Measurements from ENCODE around the gene SCAF8.
"Not testable (repeated sequence)": the region's sequence is repeated elsewhere in the genome, so short reads cannot be mapped to it uniquely, and the experiment has no call there.

Gene SCAF8

DNA sequence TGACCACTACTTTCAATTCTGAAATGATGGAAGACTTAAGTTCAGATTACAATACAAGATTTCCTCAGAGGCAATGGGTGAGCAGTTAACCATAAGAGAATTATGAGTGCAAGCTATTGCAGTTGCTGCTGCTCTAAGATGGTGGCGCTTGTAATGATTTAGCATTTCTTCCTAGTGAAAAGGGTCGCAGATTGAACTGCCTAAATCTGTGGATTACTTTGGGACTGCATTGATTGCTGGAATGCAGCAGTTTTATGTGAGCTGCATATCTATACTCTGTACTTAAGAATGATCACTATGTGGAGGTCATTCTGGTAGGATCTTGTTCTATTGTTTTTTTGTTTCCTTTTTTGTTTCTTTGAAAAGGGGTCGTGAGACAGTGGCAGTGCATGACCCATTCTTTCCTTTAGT lies 5.3 kb downstream of the SCAF8 start:
- Histone ChIP-seq H3K4me3 (ENCODE audit: low read length) (no peak overlapping the region), H3K36me3 (ENCODE audit: control insufficient read depth, insufficient read depth, low read length, severe bottlenecking) (peaks cover 7% of the 10 kb centered on the region), H3K27me3 (replicated peaks; ENCODE audit: control insufficient read depth, insufficient read depth, low read length) (no peaks in the 10 kb centered on the region), H3K4me1 (ENCODE audit: control insufficient read depth, insufficient read depth, low read length) (peaks cover 34% of the 10 kb centered on the region), H3K9me3 (ENCODE audit: control insufficient read depth, low read length) (no peaks in the 10 kb centered on the region), H3K9ac (ENCODE audit: low read length) (no peak overlapping the region)
- peak; percentile 35 for DNase-seq (ENCODE audit: low read depth)

DNA sequence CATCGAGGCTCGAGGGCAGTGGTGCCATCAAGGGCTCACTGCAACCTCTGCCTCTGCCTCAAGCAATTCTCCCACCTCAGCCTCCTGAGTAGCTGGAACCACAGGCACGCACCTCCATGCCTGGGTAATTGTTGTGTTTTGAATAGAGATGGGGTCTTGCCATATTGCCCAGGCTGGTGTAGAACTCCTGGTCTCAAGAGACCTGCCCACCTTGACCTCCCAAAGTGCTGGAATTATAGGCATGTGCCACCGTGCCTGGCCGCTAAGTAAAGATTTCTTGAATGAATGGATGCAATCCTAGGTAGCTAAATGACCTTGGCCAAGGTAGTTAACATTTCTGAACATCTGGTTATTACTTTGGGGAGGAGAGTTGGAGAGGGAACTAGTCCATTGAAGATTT lies 7.4 kb downstream of the SCAF8 start:
- H3K9ac ChIP-seq (ENCODE audit: low read length): no peak overlapping the region
- H3K36me3 ChIP-seq (ENCODE audit: control insufficient read depth, insufficient read depth, low read length, severe bottlenecking): peaks cover 7% of the 10 kb centered on the region
- no peak overlapping the region for H3K4me3 ChIP-seq (ENCODE audit: low read length)
- no peak for DNase-seq (ENCODE audit: low read depth)
- peaks cover 28% of the 10 kb centered on the region for H3K4me1 ChIP-seq (ENCODE audit: control insufficient read depth, insufficient read depth, low read length)
- no peaks in the 10 kb centered on the region for H3K9me3 ChIP-seq (ENCODE audit: control insufficient read depth, low read length)
- no peaks in the 10 kb centered on the region for H3K27me3 ChIP-seq (replicated peaks; ENCODE audit: control insufficient read depth, insufficient read depth, low read length)

- no peak overlapping the region for H3K9ac ChIP-seq (ENCODE audit: low read length)
- H3K27me3 ChIP-seq (replicated peaks; ENCODE audit: control insufficient read depth, insufficient read depth, low read length): no peaks in the 10 kb centered on the region
- H3K9me3 ChIP-seq (ENCODE audit: control insufficient read depth, low read length): no peaks in the 10 kb centered on the region
- no peak overlapping the region for H3K4me3 ChIP-seq (ENCODE audit: low read length)
- peaks cover 27% of the 10 kb centered on the region for H3K4me1 ChIP-seq (ENCODE audit: control insufficient read depth, insufficient read depth, low read length)
- no peak for DNase-seq (ENCODE audit: low read depth)
- H3K36me3 ChIP-seq (ENCODE audit: control insufficient read depth, insufficient read depth, low read length, severe bottlenecking): peaks cover 7% of the 10 kb centered on the region
Observed at GRCh38 chr6:154742891-154743290, 9.7 kb downstream of the SCAF8 start.

DNA sequence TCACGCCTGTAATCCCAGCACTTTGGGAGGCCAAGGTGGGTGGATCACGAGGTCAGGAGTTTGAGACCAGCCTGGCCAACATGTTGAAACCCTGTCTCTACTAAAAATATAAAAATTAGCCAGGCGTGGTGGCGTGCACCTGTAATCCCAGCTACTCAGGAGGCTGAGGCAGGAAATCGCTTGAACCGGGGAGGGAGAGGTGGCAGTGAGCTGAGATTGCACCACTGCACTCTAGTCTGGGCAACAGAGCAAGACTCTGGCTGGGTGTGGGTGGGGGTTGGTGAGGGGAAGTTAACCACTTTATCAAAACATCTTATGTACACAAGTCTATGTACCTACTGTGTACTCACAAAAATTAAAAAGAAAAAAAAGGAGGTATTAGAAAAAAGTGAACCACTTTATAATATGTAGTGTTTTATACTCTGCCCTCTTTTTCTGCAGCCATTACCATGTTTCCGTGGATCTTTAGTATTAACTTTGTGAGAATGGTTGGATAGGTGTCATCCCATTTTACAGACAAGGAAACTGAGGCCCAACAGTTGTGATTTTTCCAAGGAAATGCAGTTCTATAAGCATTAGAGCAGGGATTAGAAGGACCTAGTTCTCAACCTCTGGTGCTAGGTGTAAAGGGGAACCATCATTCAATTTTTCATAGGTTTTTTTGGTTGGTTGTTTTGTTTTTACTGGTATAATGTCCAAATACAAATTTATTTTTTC lies 11.0 kb downstream of the SCAF8 start:
- not testable (repeated sequence) for H3K9ac ChIP-seq (ENCODE audit: low read length); H3K36me3 ChIP-seq (ENCODE audit: control insufficient read depth, insufficient read depth, low read length, severe bottlenecking); H3K9me3 ChIP-seq (ENCODE audit: control insufficient read depth, low read length); DNase-seq (ENCODE audit: low read depth); H3K4me3 ChIP-seq (ENCODE audit: low read length); H3K27me3 ChIP-seq (replicated peaks; ENCODE audit: control insufficient read depth, insufficient read depth, low read length)
- peaks cover 25% of the 10 kb centered on the region for H3K4me1 ChIP-seq (ENCODE audit: control insufficient read depth, insufficient read depth, low read length)

- no peak overlapping the region for H3K9ac ChIP-seq (ENCODE audit: low read length)
- H3K4me3 ChIP-seq (ENCODE audit: low read length): no peak overlapping the region
- H3K4me1 ChIP-seq (ENCODE audit: control insufficient read depth, insufficient read depth, low read length): peaks cover 21% of the 10 kb centered on the region
- no peaks in the 10 kb centered on the region for H3K27me3 ChIP-seq (replicated peaks; ENCODE audit: control insufficient read depth, insufficient read depth, low read length)
- no peaks in the 10 kb centered on the region for H3K9me3 ChIP-seq (ENCODE audit: control insufficient read depth, low read length)
- peaks cover 7% of the 10 kb centered on the region for H3K36me3 ChIP-seq (ENCODE audit: control insufficient read depth, insufficient read depth, low read length, severe bottlenecking)
- no peak for DNase-seq (ENCODE audit: low read depth)
Observed at GRCh38 chr6:154745243-154745642, 12.0 kb downstream of the SCAF8 start.

DNA sequence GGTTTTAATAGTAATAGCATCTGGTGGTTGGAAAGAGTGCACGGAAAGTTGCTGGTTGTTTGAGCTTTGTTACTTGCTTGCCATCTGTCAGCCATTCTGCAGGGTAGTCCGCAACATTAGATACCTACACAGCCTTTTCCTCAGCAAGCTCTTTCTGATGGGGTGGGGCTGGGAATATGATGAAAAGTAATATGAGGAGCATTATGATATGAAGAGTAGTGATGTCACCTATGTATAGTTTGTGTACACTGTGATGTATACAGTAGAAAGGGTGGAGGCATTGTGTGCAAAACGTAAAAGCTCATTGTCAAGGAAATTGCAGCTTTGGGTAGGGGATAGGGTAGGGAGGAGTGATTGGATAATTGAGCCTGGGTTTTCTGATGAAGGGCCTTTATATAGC lies 16.1 kb downstream of the SCAF8 start:
- Histone ChIP-seq H3K27me3 (replicated peaks; ENCODE audit: control insufficient read depth, insufficient read depth, low read length) (no peaks in the 10 kb centered on the region), H3K9me3 (ENCODE audit: control insufficient read depth, low read length) (no peaks in the 10 kb centered on the region), H3K4me3 (ENCODE audit: low read length) (no peak overlapping the region), H3K9ac (ENCODE audit: low read length) (no peak overlapping the region), H3K36me3 (ENCODE audit: control insufficient read depth, insufficient read depth, low read length, severe bottlenecking) (no peaks in the 10 kb centered on the region), H3K4me1 (ENCODE audit: control insufficient read depth, insufficient read depth, low read length) (peaks cover 18% of the 10 kb centered on the region)
- DNase-seq (ENCODE audit: low read depth): no peak

GRCh38 chr6:154751011-154751800 lies 18.0 kb downstream of the SCAF8 start:
- Histone ChIP-seq H3K9me3 (ENCODE audit: control insufficient read depth, low read length) (no peaks in the 10 kb centered on the region), H3K9ac (ENCODE audit: low read length) (no peak overlapping the region), H3K4me3 (ENCODE audit: low read length) (no peak overlapping the region), H3K27me3 (replicated peaks; ENCODE audit: control insufficient read depth, insufficient read depth, low read length) (no peaks in the 10 kb centered on the region), H3K4me1 (ENCODE audit: control insufficient read depth, insufficient read depth, low read length) (peaks cover 18% of the 10 kb centered on the region), H3K36me3 (ENCODE audit: control insufficient read depth, insufficient read depth, low read length, severe bottlenecking) (no peaks in the 10 kb centered on the region)
- DNase-seq (ENCODE audit: low read depth): no peak

GRCh38 chr6:154752022-154752421 lies 18.8 kb downstream of the SCAF8 start:
- H3K9me3 ChIP-seq (ENCODE audit: control insufficient read depth, low read length): no peaks in the 10 kb centered on the region
- H3K36me3 ChIP-seq (ENCODE audit: control insufficient read depth, insufficient read depth, low read length, severe bottlenecking): no peaks in the 10 kb centered on the region
- no peak overlapping the region for H3K9ac ChIP-seq (ENCODE audit: low read length)

DNA sequence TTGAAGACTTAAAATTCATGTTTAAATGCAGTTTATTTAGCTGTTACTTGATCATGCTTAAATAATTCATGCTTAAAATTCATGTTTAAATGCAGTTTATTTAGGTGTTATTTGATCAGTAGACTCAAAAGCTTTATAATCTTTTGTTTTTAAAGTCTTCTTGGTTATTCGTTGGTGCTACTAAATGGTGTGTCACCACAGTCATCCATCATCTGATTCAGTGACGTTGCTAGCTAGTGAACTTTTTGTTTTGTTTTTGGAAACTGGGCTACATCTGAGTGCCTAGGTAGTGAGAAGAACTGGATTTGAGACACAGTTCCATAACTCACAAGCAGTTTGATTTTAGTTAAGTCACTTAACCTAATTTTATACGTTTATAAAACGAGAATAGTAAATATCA lies 20.9 kb downstream of the SCAF8 start:
- peaks cover 8% of the 10 kb centered on the region for H3K4me1 ChIP-seq (ENCODE audit: control insufficient read depth, insufficient read depth, low read length)
- H3K9ac ChIP-seq (ENCODE audit: low read length): no peak overlapping the region
- H3K4me3 ChIP-seq (ENCODE audit: low read length): no peak overlapping the region
- H3K27me3 ChIP-seq (replicated peaks; ENCODE audit: control insufficient read depth, insufficient read depth, low read length): no peaks in the 10 kb centered on the region
- DNase-seq (ENCODE audit: low read depth): no peak
- no peaks in the 10 kb centered on the region for H3K9me3 ChIP-seq (ENCODE audit: control insufficient read depth, low read length)
- H3K36me3 ChIP-seq (ENCODE audit: control insufficient read depth, insufficient read depth, low read length, severe bottlenecking): no peaks in the 10 kb centered on the region

More at GRCh38 chr6:154752022-154752421, 18.8 kb downstream of the SCAF8 start:
- H3K27me3 ChIP-seq (replicated peaks; ENCODE audit: control insufficient read depth, insufficient read depth, low read length): no peaks in the 10 kb centered on the region
- no peak for DNase-seq (ENCODE audit: low read depth)
- peaks cover 18% of the 10 kb centered on the region for H3K4me1 ChIP-seq (ENCODE audit: control insufficient read depth, insufficient read depth, low read length)
- H3K4me3 ChIP-seq (ENCODE audit: low read length): no peak overlapping the region

GRCh38 chr6:154757352-154758050 lies 24.3 kb downstream of the SCAF8 start:
- peaks cover 8% of the 10 kb centered on the region for H3K4me1 ChIP-seq (ENCODE audit: control insufficient read depth, insufficient read depth, low read length)
- H3K36me3 ChIP-seq (ENCODE audit: control insufficient read depth, insufficient read depth, low read length, severe bottlenecking): no peaks in the 10 kb centered on the region
- no peaks in the 10 kb centered on the region for H3K9me3 ChIP-seq (ENCODE audit: control insufficient read depth, low read length)
- H3K27me3 ChIP-seq (replicated peaks; ENCODE audit: control insufficient read depth, insufficient read depth, low read length): no peaks in the 10 kb centered on the region
- DNase-seq (ENCODE audit: low read depth): no peak
- no peak overlapping the region for H3K9ac ChIP-seq (ENCODE audit: low read length)
- no peak overlapping the region for H3K4me3 ChIP-seq (ENCODE audit: low read length)

DNA sequence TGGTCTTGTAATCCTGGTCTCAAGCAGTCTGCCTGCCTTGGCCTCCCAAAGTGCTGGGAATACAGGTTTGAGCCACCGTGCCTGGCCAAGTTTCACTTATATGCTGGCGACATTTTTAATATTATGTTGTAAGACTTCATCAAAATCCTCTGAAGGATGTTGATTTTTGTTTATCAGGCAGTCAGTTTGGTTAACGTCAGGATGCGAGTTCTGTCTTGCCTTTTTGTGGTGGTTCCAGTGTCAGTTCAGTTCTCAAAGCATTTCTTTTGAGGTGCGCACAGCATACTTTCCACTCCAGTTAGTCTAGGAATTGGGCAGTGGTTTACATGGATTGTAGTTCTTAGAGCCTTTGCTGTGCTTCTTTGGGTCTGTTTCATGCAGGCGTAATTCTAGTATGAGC lies 24.9 kb downstream of the SCAF8 start:
- no peak overlapping the region for H3K9ac ChIP-seq (ENCODE audit: low read length)
- DNase-seq (ENCODE audit: low read depth): no peak

More for the DNA sequence above, 24.9 kb downstream of the SCAF8 start:
- H3K4me3 ChIP-seq (ENCODE audit: low read length): no peak overlapping the region
- no peaks in the 10 kb centered on the region for H3K9me3 ChIP-seq (ENCODE audit: control insufficient read depth, low read length)
- H3K36me3 ChIP-seq (ENCODE audit: control insufficient read depth, insufficient read depth, low read length, severe bottlenecking): no peaks in the 10 kb centered on the region
- no peaks in the 10 kb centered on the region for H3K27me3 ChIP-seq (replicated peaks; ENCODE audit: control insufficient read depth, insufficient read depth, low read length)
- H3K4me1 ChIP-seq (ENCODE audit: control insufficient read depth, insufficient read depth, low read length): peaks cover 8% of the 10 kb centered on the region
